Testis (tissue), 2 donors: ENCODE data around the gene KIF26B.

Experiments
- POLR2A ChIP-seq: fragments of 450-650 bp; IDR thresholded peaks from one replicate; pipeline ENCODE4 v1.6.1; 2017; ENCODE audit warnings: antibody characterized with exemption, mild to moderate bottlenecking, moderate library complexity
- TF ChIP-seq, protein P1 (sequence below), 3 experiments: fragments of 450-650 bp in 2 of 3; fragments of 200-600 bp in 1 of 3; sonication (generic) in 1 of 3; IDR thresholded peaks; one replicate each; pipeline ENCODE4 v1.5.1; 2016 to 2019; ENCODE audit warnings: antibody characterized with exemption in 3 of 3, mild to moderate bottlenecking in 2 of 3, moderate library complexity in 1 of 3

DNA sequence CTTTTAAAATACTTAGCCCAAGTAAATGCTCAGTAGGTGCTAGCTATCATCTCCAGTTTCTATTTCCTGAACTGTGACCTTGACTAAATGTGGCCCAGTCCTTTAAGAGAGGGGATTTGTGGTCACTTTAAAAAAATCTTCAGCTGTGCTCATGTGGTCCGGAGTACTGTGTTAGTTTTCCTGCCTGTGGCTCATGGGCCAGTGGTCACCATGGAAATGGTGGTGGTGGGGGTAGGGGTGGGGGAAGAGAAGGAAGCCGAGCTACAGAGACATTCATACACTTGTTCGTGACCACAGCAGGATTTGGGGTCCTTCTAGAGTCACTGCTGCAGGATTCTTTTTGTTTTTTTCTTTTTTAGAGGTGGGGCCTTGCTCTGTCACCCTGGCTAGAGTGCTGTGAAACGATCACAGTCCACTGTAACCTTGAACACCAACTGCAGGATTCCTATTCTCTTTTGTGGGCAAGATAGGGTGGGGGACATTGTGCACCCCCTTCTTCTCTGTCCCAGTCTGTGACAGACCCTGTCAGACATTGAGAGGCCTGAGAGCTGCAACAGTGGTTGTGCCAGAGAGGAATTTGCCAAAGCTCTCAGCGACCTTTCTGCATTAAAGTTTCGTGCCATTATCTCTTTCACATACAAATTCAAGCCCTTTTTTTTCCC is 25.8 kb downstream of the KIF26B start:
- TF ChIP-seq, protein P1, sequence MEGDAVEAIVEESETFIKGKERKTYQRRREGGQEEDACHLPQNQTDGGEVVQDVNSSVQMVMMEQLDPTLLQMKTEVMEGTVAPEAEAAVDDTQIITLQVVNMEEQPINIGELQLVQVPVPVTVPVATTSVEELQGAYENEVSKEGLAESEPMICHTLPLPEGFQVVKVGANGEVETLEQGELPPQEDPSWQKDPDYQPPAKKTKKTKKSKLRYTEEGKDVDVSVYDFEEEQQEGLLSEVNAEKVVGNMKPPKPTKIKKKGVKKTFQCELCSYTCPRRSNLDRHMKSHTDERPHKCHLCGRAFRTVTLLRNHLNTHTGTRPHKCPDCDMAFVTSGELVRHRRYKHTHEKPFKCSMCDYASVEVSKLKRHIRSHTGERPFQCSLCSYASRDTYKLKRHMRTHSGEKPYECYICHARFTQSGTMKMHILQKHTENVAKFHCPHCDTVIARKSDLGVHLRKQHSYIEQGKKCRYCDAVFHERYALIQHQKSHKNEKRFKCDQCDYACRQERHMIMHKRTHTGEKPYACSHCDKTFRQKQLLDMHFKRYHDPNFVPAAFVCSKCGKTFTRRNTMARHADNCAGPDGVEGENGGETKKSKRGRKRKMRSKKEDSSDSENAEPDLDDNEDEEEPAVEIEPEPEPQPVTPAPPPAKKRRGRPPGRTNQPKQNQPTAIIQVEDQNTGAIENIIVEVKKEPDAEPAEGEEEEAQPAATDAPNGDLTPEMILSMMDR (IDR thresholded peaks at IDR 0.05), result no peak
- TF ChIP-seq POLR2A, result no peak
